Loucy (cell line): ENCODE data around the gene CTNNA2.

Experiments
- CTCF ChIP-seq: fragments of 200-600 bp; sonication (generic); conservative IDR thresholded peaks from 2 replicates; pipeline ENCODE4 v1.5.1; 2014; ENCODE audit warnings: mild to moderate bottlenecking, antibody characterized with exemption, low read length
- EZH2phosphoT487 ChIP-seq: fragments of 200-600 bp; IDR thresholded peaks from 2 replicates; pipeline ENCODE4 v1.6.1; 2018; ENCODE audit warnings: antibody characterized with exemption, mild to moderate bottlenecking, moderate library complexity, borderline replicate concordance

GRCh38 chr2:80153151-80153550, 640.3 kb downstream of the CTNNA2 start:
- TF ChIP-seq CTCF (no peak), EZH2phosphoT487 (no peak)
